GM23248 (cell line): ENCODE data around the gene KLHL34.

Experiments
- EZH2 ChIP-seq: fragments of 200-600 bp; sonication (generic); IDR thresholded peaks from 2 replicates; pipeline ENCODE4 v1.6.1; 2018; ENCODE audit warnings: antibody characterized with exemption, mild to moderate bottlenecking; ENCODE audit not compliant: insufficient read depth, poor library complexity, severe bottlenecking
- EZH2phosphoT487 ChIP-seq: fragments of 200-600 bp; sonication (generic); IDR thresholded peaks from 2 replicates; pipeline ENCODE4 v1.6.1; 2018; ENCODE audit warnings: antibody characterized with exemption, moderate library complexity, mild to moderate bottlenecking, low read depth; ENCODE audit not compliant: insufficient read depth

DNA sequence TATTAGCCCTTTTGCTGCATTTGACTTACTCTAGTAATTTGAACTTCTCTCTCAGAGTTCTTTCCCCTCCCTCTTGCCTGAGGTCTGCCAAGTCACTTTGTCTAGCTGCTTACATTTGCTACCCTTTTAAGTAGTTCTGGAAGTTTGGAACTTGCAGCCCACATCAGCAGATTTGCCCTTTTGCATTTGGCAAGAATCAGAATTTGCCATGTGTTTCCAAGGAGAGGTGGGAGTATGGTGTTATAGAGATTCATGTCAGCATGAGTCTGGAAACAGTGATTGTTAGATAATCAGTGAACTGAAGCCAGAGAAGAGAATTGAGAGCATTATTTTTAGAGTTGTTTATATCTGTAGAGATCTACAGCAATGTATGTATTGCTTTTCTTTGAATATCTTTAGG lies 52.1 kb downstream of the KLHL34 start:
- no peak for TF ChIP-seq EZH2
- no peak for TF ChIP-seq EZH2phosphoT487
